Stimulated activated CD4-positive, alpha-beta T cell treated with anti-CD3 and anti-CD28 coated beads, Interleukin-2, amount 100 ng/mL, for 4 hours (primary cell): ENCODE data around the gene IL7R.
"Not testable (repeated sequence)": the region's sequence is repeated elsewhere in the genome, so short reads cannot be mapped to it uniquely, and the experiment has no call there.

Experiments
- DNase-seq: peaks from one replicate; pipeline ENCODE4 v3.0.0-alpha.2; 2020; ENCODE audit warnings: low read depth

IL7R gene

DNA sequence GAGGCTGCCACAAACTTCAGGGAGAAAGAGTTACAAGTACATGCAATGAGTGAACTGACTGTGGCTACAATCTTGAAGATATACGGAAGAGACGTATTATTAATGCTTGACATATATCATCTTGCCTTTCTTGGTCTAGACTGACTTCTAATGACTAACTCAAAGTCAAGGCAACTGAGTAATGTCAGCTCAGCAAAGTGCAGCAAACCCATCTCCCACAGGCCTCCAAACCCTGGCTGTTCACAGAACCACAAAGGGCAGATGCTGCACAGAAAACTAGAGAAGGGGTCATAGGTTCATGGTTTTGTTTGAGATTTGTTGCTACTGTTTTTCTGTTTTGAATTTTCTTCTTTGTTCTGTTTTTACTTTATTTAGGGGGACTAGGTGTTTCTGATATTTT is 21.0 kb downstream of the IL7R start:
- no peak for DNase-seq

DNA sequence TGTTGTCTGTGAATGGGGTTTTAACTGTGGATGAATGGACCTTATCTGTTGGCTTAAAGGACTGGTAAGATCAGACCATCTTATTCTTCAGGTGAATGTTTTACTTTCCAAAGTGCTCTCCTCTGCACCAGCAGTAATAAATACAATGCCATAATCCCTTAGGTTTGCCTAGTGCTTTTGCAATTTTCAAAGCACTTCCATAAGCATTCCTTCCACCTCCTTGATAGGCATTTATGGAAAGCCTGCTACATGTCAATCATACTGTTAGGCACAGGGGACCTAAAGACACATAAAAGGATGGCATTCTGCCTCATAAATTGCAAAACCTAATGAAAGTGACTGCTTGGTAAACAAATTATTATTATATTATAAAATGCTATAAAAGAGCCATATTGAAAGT is 21.4 kb downstream of the IL7R start:
- no peak for DNase-seq

DNA sequence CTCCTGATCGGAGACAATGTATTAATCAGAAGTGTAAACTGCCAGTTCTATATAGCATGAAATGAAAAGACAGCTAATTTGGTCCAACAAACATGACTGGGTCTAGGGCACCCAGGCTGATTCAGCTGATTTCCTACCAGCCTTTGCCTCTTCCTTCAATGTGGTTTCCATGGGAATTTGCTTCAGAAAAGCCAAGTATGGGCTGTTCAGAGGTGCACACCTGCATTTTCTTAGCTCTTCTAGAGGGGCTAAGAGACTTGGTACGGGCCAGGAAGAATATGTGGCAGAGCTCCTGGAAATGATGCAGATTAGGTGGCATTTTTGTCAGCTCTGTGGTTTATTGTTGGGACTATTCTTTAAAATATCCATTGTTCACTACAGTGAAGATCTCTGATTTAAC is 22.4 kb downstream of the IL7R start:
- DNase-seq, result no peak

DNA sequence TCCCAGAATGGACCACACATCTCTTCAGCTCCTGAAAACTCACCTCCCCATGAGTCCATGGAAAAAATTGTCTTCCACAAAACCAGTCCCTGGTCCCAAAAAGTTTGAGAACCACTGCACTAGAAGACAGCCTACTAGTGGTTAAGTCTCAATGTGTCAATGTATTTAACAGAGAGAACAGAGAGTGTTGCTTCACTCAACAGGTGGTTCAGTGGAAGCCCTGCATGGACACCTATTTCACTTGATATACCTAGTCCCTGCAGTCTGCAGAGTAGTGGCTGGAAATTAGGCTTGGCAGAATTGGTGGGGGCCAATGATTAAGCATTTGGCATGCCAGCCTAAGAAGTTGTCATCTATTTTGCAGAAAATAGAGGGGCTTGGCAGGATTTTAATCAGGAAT is 23.0 kb downstream of the IL7R start:
- DNase-seq, result no peak

DNA sequence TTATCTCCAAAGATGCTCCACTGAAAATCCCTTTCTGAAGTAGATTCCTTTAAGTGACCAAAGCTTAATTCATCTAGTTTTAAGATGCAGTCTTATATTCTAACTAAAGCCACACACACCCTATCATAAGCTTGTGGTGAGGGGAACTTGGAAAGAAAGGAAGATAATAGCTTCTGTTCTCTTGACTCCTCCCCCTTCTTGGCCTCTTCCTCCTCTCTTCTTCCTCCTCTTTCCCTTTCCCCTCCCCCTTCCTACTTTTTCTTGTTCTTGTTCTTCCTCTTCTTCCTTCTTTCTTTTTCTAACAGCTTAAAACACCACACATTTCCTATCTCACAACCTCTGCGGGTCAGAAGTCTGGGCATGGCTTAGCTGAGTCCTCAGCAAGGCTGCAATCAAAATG is 23.5 kb downstream of the IL7R start:
- no peak for DNase-seq

DNA sequence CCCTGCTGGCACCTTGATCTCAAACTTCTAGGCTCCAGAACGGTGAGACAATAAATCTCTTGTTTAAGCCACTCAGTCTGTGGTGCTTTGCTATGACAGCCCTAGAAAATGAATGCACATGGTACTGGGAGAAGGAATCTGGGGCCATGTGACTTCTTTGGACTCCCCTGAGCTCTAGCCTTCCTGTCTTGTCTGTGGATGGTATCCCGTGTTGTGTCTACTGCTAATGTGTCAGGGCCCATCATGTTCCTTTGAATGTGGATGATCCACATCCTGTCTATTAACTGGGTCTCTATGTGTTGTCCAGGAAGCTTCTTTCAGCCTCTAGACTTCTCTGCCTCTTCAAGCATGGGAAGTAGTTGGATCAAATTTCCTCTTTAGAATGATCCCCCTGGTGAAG is 25.1 kb downstream of the IL7R start:
- DNase-seq, result no peak

DNA sequence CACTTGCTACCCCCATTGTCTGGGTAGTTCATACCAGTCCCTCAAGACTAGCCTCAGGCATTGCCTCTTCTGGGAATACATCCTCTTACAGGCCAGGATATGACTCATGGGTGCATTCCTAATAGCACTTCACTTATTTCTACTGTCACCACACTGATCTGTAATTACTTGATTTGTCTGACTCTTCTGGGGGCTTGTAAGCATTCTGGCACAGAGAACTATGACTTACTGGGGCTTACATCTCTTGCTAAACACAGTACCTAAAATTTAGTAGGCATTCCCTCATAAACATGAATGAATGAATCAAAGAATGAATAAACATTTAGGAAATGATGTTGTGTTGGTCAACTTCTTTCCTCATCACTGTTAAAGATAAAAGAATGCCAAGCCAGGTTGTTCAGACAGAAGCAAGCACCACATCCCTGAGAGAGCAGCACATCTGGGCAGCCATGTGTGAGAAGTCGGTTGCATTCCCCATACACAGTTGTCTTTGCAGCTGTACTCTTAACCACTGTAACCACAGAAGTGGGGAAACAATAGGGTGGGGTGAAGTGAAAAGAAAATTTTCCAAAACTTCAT is 27.6 kb downstream of the IL7R start:
- DNase-seq, result no peak

DNA sequence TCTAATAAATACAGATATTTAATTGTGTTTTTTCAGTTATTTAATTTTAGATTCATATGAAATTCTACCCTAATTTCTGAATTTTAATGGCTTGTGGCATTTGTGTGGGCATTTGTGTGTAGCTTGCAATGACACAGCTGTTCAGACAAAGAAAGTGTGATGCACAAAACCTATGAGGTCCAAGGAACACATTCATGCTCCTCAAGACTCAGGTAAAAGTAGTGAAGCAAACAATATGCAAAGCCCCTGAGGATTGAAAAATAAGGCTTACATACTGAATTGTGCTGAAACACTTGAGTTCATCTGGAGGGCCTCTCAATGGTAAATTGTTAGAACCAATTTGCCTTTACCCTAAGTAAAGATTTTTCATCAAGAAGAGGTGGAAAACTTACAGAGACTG is 28.1 kb downstream of the IL7R start:
- DNase-seq, result no peak

DNA sequence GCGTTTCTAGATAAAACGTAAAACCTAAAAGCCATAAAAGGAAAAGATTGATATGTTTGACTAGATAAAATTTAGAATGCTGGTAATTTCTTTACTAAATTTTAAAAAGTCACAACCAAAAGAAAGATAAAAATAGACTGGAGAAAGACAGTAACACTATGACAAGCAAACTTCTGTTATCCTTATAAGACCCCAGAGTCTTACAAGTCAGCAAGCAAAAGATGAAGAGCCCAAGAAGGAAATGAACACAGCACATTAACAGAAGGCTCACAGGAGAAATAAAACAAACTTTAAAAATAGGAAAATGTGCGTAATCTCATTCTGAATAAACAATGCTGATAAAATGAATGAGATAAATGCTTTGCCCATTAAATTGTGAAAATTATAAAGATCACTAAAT is 29.7 kb downstream of the IL7R start:
- DNase-seq, result no peak

DNA sequence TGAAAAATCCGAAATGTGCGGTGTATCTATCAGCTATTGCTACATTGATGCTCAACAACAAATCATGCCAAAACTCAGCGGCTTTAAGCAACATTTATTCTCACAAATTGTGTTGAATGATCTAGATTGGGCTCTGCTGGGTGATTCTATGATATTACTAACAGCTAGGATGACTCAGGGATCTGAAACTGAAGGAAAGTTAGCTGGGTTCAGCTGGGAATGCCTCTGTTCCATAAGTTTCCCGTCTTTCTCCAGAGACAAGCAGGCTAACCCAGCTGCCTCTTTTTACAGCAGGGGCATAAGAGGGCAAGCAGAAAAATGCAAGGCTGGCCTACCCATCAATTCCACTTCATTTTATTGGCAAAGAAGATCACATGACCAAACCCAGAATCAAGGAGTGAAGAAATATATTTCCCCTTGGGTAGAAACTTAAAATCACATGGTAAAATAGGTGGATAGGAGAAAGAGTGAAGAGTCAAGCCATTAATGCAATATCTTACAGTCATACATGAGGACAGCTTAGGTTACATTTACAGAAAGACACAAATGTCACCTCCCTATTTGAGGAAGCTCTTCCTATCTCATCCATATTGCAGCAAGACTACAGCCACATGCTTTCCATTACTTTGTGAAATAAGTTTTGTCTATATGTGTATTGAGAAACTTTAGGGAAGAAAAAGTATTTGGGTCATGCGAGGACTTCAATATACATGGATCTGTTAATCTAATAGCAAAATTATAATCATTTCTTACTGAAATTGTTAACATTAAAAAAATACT is 30.8 kb downstream of the IL7R start:
- DNase-seq, result no peak

DNA sequence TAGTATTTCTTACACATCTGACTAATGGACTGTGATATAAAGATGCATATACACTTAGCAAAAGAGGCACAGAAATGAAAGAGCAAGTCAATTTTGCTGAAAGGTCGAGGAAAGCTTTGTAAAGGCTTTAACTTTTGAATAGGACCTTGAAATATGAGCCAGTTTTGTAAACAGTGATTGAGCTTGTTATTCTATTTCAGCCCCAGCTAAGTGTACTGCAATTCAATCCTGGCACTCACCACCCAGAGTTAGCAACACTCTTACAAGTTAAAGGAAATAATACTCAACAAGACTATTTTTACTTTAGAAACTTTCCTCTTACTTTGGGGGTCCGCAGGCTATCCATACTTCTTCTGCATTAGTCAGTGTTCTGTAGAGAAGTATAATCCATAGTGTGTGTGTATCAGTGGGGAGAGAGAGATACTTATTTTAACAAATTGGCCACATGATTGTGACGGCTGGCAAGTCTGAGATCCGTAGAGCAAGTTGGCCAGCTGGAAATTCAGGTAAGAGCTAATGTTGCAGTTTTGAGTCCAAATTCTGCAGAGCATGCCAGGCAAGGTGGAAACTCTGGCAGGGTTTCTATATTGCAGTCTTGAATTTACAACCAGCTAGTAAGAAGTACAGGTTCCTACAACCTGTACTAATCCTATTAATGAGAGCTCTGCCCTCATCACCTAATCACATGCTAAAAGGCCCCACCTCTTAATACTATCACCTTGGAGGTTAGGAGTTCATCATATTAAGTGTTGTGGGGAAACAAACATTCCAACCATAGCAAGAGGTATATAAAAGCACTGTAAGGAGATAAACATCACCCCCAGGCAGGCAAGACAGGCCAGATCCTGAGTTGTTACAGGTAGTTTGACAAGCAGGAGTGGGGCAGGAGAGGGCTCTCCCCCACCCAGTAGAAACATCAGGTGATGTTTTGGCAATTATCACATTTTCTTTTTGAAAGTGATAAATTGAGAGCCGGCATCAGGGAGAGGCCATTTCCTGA is 33.6 kb downstream of the IL7R start:
- no peak for DNase-seq

DNA sequence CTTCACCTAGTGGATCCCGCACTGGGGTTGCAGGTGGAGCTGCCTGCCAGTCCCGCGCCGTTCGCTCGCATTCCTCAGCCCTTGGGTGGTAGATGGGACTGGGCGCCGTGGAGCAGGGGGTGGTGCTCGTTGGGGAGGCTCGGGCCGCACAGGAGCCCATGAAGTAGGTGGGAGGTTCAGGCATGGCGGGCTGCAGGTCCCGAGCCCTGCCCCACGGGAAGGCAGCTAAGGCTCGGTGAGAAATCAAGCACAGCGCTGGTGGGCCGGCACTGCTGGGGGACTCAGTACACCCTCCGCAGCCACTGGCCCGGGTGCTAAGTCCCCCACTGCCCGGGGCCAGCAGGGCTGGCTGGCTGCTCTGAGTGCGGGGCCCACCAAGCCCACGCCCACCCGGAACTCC is 36.1 kb downstream of the IL7R start:
- not testable (repeated sequence) for DNase-seq

DNA sequence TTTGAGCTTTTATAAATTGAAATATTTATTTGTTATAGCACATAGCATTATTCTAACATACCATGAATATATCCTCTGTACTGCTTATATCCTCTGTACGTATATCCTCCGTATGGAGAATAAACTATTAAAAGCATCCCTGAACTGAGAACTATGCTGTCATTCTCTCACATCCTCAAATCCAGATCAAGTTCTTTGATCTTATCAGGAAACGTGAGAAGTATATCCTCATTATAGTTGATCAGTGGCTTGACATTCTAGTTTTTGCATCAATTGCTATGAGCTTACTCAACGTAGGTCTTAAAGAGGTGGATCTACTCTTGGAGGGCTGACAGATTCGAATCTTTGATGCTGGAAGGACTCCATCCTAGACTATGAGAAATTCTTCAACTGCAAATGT is 37.4 kb downstream of the IL7R start:
- DNase-seq, result no peak

DNA sequence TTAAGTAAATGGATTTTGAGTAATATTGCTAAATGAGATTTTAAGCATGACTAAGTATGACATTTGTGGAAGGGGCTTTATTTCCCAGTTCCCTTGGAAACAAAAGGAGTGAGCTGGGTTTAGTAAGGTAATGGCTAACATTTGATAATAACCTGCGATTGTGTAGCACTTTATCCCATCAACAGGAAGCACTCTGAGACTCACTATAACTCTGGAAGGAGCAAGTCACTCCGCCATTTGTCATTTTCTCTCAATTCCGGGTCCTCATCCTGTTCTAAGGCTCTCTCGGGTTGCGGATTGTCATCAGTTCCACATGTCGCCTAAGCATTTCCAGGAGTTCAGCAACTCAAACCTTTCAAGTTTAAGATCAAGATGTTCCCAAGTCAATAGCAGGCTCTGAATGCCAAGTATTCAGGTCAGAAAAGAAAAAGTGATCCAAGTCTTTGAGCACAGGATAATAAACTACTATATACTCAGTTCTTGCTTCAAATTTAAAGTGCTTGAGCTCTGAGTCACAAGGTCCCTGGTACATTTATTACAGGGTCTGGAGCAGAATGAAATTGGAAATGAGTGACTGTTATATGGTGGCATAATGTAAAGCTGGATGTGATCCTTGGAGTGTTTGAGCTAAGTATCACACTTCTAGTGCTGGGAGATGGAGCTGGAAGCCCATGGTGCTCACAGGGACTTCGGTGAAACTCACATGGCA is 42.4 kb downstream of the IL7R start:
- DNase-seq, result no peak

DNA sequence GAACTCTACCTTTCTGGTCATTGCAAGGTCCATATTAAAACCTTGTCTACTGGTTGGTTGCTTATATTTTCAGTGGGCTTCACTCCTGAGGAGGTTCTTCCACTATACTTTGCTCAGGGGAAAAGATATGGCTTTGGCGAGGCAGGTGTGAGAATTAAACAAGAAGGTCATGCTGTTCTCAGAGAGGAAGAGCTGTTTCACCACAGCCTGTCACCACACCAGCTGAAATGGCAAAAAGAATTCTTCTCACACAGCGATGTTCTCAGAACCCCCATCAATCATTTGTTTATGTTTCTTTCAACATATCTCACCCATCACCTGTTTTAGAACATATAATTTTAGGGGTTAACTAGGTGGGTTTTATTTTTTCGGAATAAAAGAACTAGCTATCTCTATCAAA is 43.1 kb downstream of the IL7R start:
- DNase-seq, result no peak

DNA sequence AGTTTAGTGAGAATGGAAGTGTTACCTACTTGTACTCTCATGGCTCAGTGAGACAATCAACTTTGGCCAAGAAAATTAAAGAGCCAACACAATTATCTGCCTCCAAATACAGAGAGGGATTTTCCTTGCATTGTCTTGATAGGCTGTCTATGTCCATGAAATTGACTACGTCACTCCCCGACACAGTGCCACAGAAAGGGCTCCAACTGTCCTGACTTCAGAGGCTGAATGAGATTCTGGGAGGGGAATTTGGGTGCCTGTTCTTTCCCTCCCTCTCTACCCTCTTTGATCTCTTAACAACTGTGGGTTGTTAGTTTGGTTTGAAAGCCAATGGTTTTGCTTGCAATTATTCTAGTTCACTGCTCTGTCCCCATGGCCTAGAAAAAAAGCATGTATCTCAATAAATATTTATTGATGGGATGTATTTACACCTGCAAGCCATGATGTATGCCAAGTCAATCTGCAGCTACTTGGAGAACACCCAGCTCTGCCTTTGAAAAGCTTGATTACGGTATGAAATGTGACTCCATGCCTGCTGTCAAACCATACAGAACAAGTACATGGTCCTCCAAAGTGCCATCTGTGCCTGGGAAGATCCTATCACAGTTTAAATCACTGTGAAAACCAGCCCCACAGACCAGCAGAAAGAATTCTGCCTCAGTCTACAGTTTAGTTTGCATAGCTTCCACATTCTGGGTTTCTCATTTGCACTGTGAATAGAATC is 44.4 kb downstream of the IL7R start:
- DNase-seq, result no peak

DNA sequence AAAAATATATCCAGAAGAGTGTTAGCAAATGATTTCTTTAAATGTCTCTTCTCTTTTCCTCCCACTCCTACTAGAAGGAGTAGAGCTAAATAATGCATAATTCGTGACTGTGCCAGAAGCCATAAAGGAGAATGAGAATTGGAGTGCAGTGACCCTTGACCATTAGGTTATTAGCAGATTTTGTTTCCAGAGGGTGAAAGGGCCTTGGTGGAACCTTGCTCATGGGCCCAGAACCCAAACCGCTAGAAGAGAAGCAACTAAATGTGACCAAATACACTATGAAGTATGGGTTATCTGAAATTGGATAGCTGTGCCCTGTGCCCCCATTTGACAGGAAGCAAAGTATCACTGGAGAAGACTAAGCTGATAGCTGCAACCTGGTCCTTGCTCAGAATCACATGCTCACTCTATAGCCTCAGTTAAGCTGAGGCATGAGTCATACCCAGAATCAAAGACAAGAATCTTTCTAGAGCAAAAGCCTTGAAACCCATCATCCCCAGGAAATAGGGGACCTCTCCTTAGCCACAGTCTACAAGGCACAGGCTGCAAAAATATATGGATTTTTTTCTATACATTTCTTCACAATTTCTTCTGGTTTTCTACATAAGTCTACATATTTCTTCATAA is 45.5 kb downstream of the IL7R start:
- DNase-seq, result peak; percentile 14

DNA sequence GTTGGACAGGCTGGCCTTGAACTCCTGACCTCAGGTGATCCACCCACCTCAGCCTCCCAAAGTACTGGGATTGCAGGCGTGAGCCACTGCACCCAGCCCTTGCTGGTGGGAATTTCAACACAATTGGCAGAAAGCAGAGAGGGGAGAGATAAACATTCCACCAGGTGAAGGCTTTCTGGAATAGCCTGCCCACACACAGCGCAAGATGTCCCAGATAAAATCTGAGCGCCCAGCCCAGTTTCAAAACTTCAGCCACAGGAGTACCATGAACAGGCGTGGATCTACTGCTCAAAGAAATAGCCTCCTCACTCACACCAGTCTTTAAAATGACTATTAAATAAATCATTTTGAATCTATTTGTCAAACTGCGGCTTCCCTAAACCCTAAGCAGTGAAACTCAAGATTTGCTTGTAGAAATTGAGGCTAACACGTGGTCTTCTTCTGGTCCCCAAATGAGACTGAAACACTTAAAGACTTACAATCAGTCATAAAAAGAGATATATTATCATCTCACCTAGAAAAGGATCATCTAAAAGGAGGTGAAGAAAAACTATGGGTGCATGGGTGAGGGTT is 47.0 kb downstream of the IL7R start:
- no peak for DNase-seq

DNA sequence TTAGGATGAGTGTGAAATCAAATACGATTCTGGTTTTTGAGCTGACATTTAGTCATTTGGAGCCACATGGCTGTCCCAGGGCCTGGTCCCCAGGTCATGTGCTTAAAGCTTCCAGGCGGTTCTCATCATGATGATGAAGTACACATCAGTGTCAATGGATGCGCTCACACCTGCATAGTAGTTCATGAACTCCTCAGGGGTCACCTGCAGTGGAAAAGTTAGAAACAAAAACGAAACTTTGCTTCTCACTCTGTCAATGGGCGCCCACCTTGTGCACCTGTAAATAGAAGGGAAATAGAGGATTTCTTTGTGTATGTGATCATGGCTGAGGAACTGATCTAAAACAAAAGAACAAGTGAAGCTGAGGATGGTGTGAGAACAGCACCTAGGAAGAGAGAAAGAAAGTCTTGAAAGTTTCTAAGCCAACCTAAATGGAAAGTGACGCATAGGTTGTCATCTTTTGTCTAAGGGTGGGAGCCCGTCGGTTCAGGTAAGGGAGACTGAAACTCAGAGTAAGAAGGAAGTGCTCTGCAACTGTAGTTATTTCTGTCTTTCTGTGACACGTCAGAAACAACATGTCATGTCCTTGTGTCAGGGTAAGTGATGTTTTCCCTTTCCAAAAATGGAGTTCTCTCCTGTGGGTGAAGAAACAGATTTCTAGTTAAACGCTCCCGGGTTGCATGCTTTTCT is 47.9 kb downstream of the IL7R start:
- no peak for DNase-seq

DNA sequence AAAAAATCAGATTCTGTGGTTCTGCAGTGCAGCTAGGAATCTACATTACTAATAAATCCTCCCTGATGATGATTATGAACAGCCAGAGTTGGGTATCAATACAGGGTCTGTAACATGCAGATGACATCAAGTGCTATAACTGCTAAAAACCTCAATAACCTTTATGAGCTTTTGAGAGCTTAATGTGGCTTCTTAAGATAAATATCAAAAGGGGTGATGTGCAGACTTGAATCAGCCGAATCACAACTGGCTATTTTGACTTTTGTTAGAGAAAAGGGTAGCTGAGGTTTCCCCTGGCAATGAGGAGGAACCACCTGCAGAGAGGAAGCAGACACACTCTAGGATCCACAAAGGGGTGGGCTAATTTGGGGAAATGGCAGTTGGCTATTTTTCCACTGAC is 51.5 kb downstream of the IL7R start:
- no peak for DNase-seq
